ENCODE data around the gene HOXA9.

Gene HOXA9

GRCh38 chr7:27181795-27182275 is 16.5 kb upstream of the HOXA9 start (continued):
- TF ChIP-seq ELK4 (IDR thresholded peaks at IDR 0.05; ENCODE audit: borderline replicate concordance, low read depth, low read length) (no peak), ZNF433 (tag by site-specific recombination; IDR thresholded peaks at IDR 0.05; ENCODE audit: low read depth) (no peak), SP3 (tag by site-specific recombination; IDR thresholded peaks at IDR 0.05) (no peak), ZNF600 (tag by site-specific recombination; IDR thresholded peaks at IDR 0.05) (peak; percentile 58; the same call in 1 of the 2 replicates), ZNF23 (tag by site-specific recombination; IDR thresholded peaks at IDR 0.05; ENCODE audit: borderline replicate concordance) (no peak), ZNF776 (tag by site-specific recombination; IDR thresholded peaks at IDR 0.05; ENCODE audit: borderline replicate concordance) (no peak), PRDM6 (tag by site-specific recombination; IDR thresholded peaks at IDR 0.05) (no peak), ZBTB48 (tag by site-specific recombination; IDR thresholded peaks at IDR 0.05) (no peak), ZFHX2 (tag by site-specific recombination; conservative IDR thresholded peaks at IDR 0.05) (peak; percentile 26; the same call in 1 of the 2 replicates), ZNF626 (tag by site-specific recombination; IDR thresholded peaks at IDR 0.05) (no peak), ZNF610 (tag by site-specific recombination; IDR thresholded peaks at IDR 0.05; ENCODE audit: borderline replicate concordance) (no peak), ZNF530 (tag by site-specific recombination; IDR thresholded peaks at IDR 0.05; ENCODE audit: low read depth) (no peak), IKZF3 (tag by site-specific recombination; IDR thresholded peaks at IDR 0.05) (peak; percentile 24; the same call in 1 of the 2 replicates), ZNF169 (tag by site-specific recombination; IDR thresholded peaks at IDR 0.05) (no peak), ZNF19 (tag by site-specific recombination; IDR thresholded peaks at IDR 0.05; ENCODE audit: low read depth) (no peak), BCL11B (tag by site-specific recombination; IDR thresholded peaks at IDR 0.05; ENCODE audit: low read depth) (no peak), ZNF133 (tag by site-specific recombination; IDR thresholded peaks at IDR 0.05) (no peak), HIC1 (tag by site-specific recombination; IDR thresholded peaks at IDR 0.05) (no peak)

- Histone ChIP-seq H3K36me3 (ENCODE audit: control insufficient read depth in 2 of 2, insufficient read depth in 1 of 2, low read length in 2 of 2) (peaks cover 0 to 10% of the 10 kb centered on the region in 2 experiments; a peak in 2 of 3 replicates), H3K4me1 (ENCODE audit: control insufficient read depth, insufficient read depth, low read length) (peaks cover 29% of the 10 kb centered on the region), H3K9me3 (ENCODE audit: control insufficient read depth, insufficient read depth, low read depth, low read length) (no peaks in the 10 kb centered on the region), H3K27ac (ENCODE audit: extremely low read depth, low read depth, low read length) (peak overlapping the region; percentile 99), H3K4me3 (ENCODE audit: low read depth, low read length) (peak overlapping the region; percentile 76)
- ChIA-PET CTCF (interaction anchor here (0.5 to 2.6 kb wide), 8 partner anchors 10 to 1394 kb away, joined by 3 to 15 read pairs (median 4); no protein-coding TSS in a partner anchor), POLR2A (interaction anchor here (0.7 to 7.6 kb wide), 16 partner anchors 8 to 1318 kb away, joined by 4 to 237 read pairs (median 8); partner anchors contain the start of genes HOXA10, HOXA5, HOXA6 and HOXA7)
- TF ChIP-seq ZNF600 (tag by site-specific recombination; IDR thresholded peaks at IDR 0.05): peak; percentile 36; the same call in 1 of the 2 replicates
- peak; percentile 20 for TF ChIP-seq GLIS1 (tag by site-specific recombination; IDR thresholded peaks at IDR 0.05)
- TF ChIP-seq ZNF366 (tag by site-specific recombination; conservative IDR thresholded peaks at IDR 0.05): 0 out of 2 replicates have a peak, but pooled peaks have one; percentile 37
- TF ChIP-seq PRDM10 (tag by site-specific recombination; IDR thresholded peaks at IDR 0.05): 0 out of 2 replicates have a peak, but pooled peaks have one; percentile 32
- TF ChIP-seq FEZF1 (tag by site-specific recombination; IDR thresholded peaks at IDR 0.05): peak; percentile 54; the same call in 1 of the 2 replicates
- TF ChIP-seq HOXD13 (CRISPR knock-in tag; IDR thresholded peaks at IDR 0.05; ENCODE audit: borderline replicate concordance): no peak
- peak; percentile 28 for TF ChIP-seq ZBTB20 (tag by site-specific recombination; IDR thresholded peaks at IDR 0.05)
Measured at GRCh38 chr7:27180431-27181420, 15.4 kb upstream of the HOXA9 start.
